Liver (tissue), 9 donors: ENCODE results near the gene DYNAP. TPM values are rescaled to one million over a fixed set of nuclear protein-coding genes. Genes with fewer than 3 reads are reported as not detected.

ENCODE experiments used
- DNase-seq: peaks from one replicate; pipeline ENCODE4 v3.0.0-alpha.2; 2017; ENCODE audit warnings: low spot score
- H3K27ac ChIP-seq, 2 donors: one replicate each; pipeline ENCODE4 v1.7.0; 2013; ENCODE audit warnings: inconsistent platforms in 2 of 2, low read length in 2 of 2, control low read depth in 1 of 2, low read depth in 1 of 2, mild to moderate bottlenecking in 1 of 2
- H3K27me3 ChIP-seq, 4 donors: one replicate each; pipeline versions ENCODE4 v1.6.1 to v1.7.0; 2013; ENCODE audit warnings: low read length in 3 of 4, inconsistent platforms in 1 of 4, mild to moderate bottlenecking in 1 of 4, moderate library complexity in 1 of 4; ENCODE audit not compliant: control insufficient read depth in 4 of 4, insufficient read depth in 4 of 4
- H3K36me3 ChIP-seq, 4 donors: one replicate each; pipeline versions ENCODE4 v1.6.1 to v1.7.0; 2013; ENCODE audit warnings: low read length in 3 of 4, mild to moderate bottlenecking in 3 of 4, low read depth in 1 of 4, moderate library complexity in 1 of 4; ENCODE audit not compliant: control insufficient read depth in 4 of 4, insufficient read depth in 3 of 4
- H3K4me1 ChIP-seq, 4 donors: one replicate each; pipeline versions ENCODE4 v1.6.1 to v1.7.0; 2013; ENCODE audit warnings: low read length in 3 of 4, mild to moderate bottlenecking in 3 of 4, moderate library complexity in 1 of 4; ENCODE audit not compliant: control insufficient read depth in 4 of 4, insufficient read depth in 4 of 4
- H3K4me3 ChIP-seq, 3 donors: one replicate each; pipeline versions ENCODE4 v1.6.1 to v1.7.0; 2013; ENCODE audit warnings: low read length in 3 of 3, control low read depth in 1 of 3, low read depth in 1 of 3, mild to moderate bottlenecking in 1 of 3
- H3K9ac ChIP-seq, 2 donors: one replicate each; pipeline ENCODE4 v1.7.0; 2013; ENCODE audit warnings: low read length in 2 of 2, mild to moderate bottlenecking in 2 of 2, moderate library complexity in 2 of 2, control low read depth in 1 of 2, low read depth in 1 of 2
- H3K9me3 ChIP-seq, 4 donors: one replicate each; pipeline versions ENCODE4 v1.6.1 to v1.7.0; 2013; ENCODE audit warnings: low read length in 3 of 4; ENCODE audit not compliant: control insufficient read depth in 4 of 4
- ATF3 ChIP-seq: IDR thresholded peaks from 2 replicates; pipeline ENCODE4 v1.6.1; 2016; ENCODE audit warnings: antibody characterized with exemption
- CTCF ChIP-seq: fragments of 150-350 bp; IDR thresholded peaks from 2 replicates; pipeline ENCODE4 v1.5.1; 2017; ENCODE audit warnings: improper control_type of control experiment, low read depth, low read length; ENCODE audit not compliant: missing input control
- EGR1 ChIP-seq, 2 donors: IDR thresholded peaks; 2 replicates each; pipeline ENCODE4 v1.6.1; 2016 to 2018; ENCODE audit warnings: antibody characterized with exemption in 2 of 2, low read depth in 2 of 2
- FOXA2 ChIP-seq: IDR thresholded peaks from 2 replicates; pipeline ENCODE4 v1.6.1; 2016; ENCODE audit warnings: antibody characterized with exemption
- GABPA ChIP-seq, 2 donors: IDR thresholded peaks in 1 of 2; conservative IDR thresholded peaks in 1 of 2; 2 replicates each; pipeline ENCODE4 v1.6.1; 2016; ENCODE audit warnings: antibody characterized with exemption in 2 of 2, mild to moderate bottlenecking in 1 of 2, moderate library complexity in 1 of 2
- HNF4A ChIP-seq, 2 donors: conservative IDR thresholded peaks; 2 replicates each; pipeline ENCODE4 v1.6.1; 2016; ENCODE audit warnings: antibody characterized with exemption in 2 of 2, mild to moderate bottlenecking in 2 of 2
- HNF4G ChIP-seq: IDR thresholded peaks from 2 replicates; pipeline ENCODE4 v1.6.1; 2016; ENCODE audit warnings: antibody characterized with exemption
- JUND ChIP-seq, 2 donors: IDR thresholded peaks; 2 replicates each; pipeline ENCODE4 v1.6.1; 2016; ENCODE audit warnings: antibody characterized with exemption in 2 of 2
- NR2F2 ChIP-seq: IDR thresholded peaks from 2 replicates; pipeline ENCODE4 v1.6.1; 2016; ENCODE audit warnings: antibody characterized with exemption
- RAD21 ChIP-seq, 2 donors: IDR thresholded peaks; 2 replicates each; pipeline ENCODE4 v1.6.1; 2016; ENCODE audit warnings: antibody characterized with exemption in 2 of 2, mild to moderate bottlenecking in 2 of 2
- REST ChIP-seq: IDR thresholded peaks from 2 replicates; pipeline ENCODE4 v1.6.1; 2016; ENCODE audit warnings: antibody characterized with exemption, mild to moderate bottlenecking
- RXRA ChIP-seq, 2 donors: IDR thresholded peaks; 2 replicates each; pipeline ENCODE4 v1.6.1; 2017 to 2018; ENCODE audit warnings: antibody characterized with exemption in 2 of 2, mild to moderate bottlenecking in 1 of 2
- SP1 ChIP-seq: IDR thresholded peaks from 2 replicates; pipeline ENCODE4 v1.6.1; 2018; ENCODE audit warnings: antibody characterized with exemption, mild to moderate bottlenecking
- TAF1 ChIP-seq: conservative IDR thresholded peaks from 2 replicates; pipeline ENCODE4 v1.6.1; 2016; ENCODE audit warnings: antibody characterized with exemption, mild to moderate bottlenecking
- YY1 ChIP-seq: IDR thresholded peaks from 2 replicates; pipeline ENCODE4 v1.6.1; 2016; ENCODE audit warnings: antibody characterized with exemption, mild to moderate bottlenecking
- WGBS: extraction: QIAGEN DNeasy Blood & Tissue Kit; methylation state at CpG from one replicate; pipeline ENCODE4 v1.1.7; 2013; 5-methylcytosine and 5-hydroxymethylcytosine counted together
- polyA plus RNA-seq, 2 donors: library from polyadenylated mRNA; stranded (reverse) in 1 of 2; unstranded in 1 of 2; fragments of 200-250 nt in 1 of 2; fragments of >200 nt in 1 of 2; fragmentation: Nextera tagmentation in 1 of 2; extraction: Ambion mirVana in 1 of 2; gene quantifications; one replicate each; pipeline versions ENCODE4 v1.2.1 to v1.2.3, GENCODE V29; 2013 to 2015
- total RNA-seq, 2 donors: library from RNA; depleted of rRNA; stranded (reverse); fragments of >200 nt; gene quantifications; one replicate each; pipeline ENCODE4 v1.2.3, GENCODE V29; 2014
- TF ChIP-seq, protein P1 (sequence below): IDR thresholded peaks from 2 replicates; pipeline ENCODE4 v1.6.1; 2016; ENCODE audit warnings: antibody characterized with exemption
- TF ChIP-seq, protein P2 (sequence below): IDR thresholded peaks from 2 replicates; pipeline ENCODE4 v1.6.1; 2016; ENCODE audit warnings: antibody characterized with exemption
- donor health status: healthy.
- donor health status: healthy.
- donor health status: healthy.
- donor health status: healthy.
- donor health status: healthy.

Gene DYNAP
- total and polyA plus RNA-seq, 4 donors: not detected

DNA sequence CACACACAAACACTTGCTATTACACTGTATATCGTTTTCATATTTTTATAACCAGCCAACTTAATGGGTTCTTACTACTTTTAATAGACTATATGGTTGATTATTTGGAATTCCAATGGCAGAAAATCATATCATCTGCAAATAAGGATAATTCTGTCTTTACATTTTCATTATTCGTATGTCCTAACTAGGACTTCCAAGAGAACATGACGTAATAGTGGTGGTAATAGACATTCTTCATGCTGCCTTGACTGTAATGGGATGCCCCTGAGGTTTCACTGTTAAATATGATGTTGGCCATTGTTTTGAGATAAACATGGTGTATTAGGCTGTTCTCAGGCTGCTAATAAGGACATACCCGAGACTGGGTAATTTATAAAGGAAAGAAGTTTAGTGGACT is 45.2 kb downstream of the DYNAP start (continued):
- no peak for TF ChIP-seq CTCF
- no peak for TF ChIP-seq SP1
- TF ChIP-seq RXRA (IDR thresholded peaks at IDR 0.05): no peak

- Histone ChIP-seq H3K4me3 (no peak overlapping the region), H3K36me3 (no peaks in the 10 kb centered on the region), H3K4me1 (no peaks in the 10 kb centered on the region), H3K27me3 (peaks cover 0 to 3% (median 0%) of the 10 kb centered on the region in 4 donors), H3K9ac (no peak overlapping the region), H3K27ac (no peak overlapping the region), H3K9me3 (no peaks in the 10 kb centered on the region)
- DNase-seq: no peak
- TF ChIP-seq, protein P1, sequence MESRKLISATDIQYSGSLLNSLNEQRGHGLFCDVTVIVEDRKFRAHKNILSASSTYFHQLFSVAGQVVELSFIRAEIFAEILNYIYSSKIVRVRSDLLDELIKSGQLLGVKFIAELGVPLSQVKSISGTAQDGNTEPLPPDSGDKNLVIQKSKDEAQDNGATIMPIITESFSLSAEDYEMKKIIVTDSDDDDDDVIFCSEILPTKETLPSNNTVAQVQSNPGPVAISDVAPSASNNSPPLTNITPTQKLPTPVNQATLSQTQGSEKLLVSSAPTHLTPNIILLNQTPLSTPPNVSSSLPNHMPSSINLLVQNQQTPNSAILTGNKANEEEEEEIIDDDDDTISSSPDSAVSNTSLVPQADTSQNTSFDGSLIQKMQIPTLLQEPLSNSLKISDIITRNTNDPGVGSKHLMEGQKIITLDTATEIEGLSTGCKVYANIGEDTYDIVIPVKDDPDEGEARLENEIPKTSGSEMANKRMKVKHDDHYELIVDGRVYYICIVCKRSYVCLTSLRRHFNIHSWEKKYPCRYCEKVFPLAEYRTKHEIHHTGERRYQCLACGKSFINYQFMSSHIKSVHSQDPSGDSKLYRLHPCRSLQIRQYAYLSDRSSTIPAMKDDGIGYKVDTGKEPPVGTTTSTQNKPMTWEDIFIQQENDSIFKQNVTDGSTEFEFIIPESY: no peak
- no peak for TF ChIP-seq CTCF
- TF ChIP-seq, protein P2, sequence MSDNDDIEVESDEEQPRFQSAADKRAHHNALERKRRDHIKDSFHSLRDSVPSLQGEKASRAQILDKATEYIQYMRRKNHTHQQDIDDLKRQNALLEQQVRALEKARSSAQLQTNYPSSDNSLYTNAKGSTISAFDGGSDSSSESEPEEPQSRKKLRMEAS: no peak
- no peak for TF ChIP-seq RAD21 (IDR thresholded peaks at IDR 0.05)
- TF ChIP-seq HNF4G: no peak
- no peak for TF ChIP-seq GABPA (IDR thresholded peaks at IDR 0.05 in 1 of 2, conservative IDR thresholded peaks at IDR 0.05 in 1 of 2)
- no peak for TF ChIP-seq FOXA2
- no peak for TF ChIP-seq HNF4A (conservative IDR thresholded peaks at IDR 0.05)
- TF ChIP-seq YY1: no peak
- TF ChIP-seq NR2F2: no peak
- TF ChIP-seq TAF1: no peak
- no peak for TF ChIP-seq JUND (IDR thresholded peaks at IDR 0.05)
- TF ChIP-seq EGR1 (IDR thresholded peaks at IDR 0.05; ENCODE audit: low read depth in 2 of 2): no peak
- TF ChIP-seq SP1: no peak
- TF ChIP-seq REST: no peak
- no peak for TF ChIP-seq ATF3
- 65% methylated on average over 1 of the region's 1 CpG for WGBS
Measured at GRCh38 chr18:54641734-54642133, 50.7 kb downstream of the DYNAP start.
